MM.1S (cell line): ENCODE measurements around the gene PDE4A.

Experiments used
- CTCF ChIP-seq: fragments of 300-600 bp; sonication (generic); IDR thresholded peaks from 2 replicates; pipeline ENCODE4 v1.5.1; 2016; ENCODE audit warnings: antibody characterized with exemption, low read length, mixed read lengths
- EZH2 ChIP-seq: fragments of 300-600 bp; sonication (generic); optimal IDR thresholded peaks from 2 replicates; pipeline ENCODE3; 2017; ENCODE audit warnings: low read depth, mild to moderate bottlenecking, antibody characterized with exemption, low read length, mixed read lengths
- EZH2phosphoT487 ChIP-seq: fragments of 300-600 bp; sonication (generic); IDR thresholded peaks from 2 replicates; pipeline ENCODE4 v1.6.1; 2018; ENCODE audit warnings: antibody characterized with exemption, low read length

DNA sequence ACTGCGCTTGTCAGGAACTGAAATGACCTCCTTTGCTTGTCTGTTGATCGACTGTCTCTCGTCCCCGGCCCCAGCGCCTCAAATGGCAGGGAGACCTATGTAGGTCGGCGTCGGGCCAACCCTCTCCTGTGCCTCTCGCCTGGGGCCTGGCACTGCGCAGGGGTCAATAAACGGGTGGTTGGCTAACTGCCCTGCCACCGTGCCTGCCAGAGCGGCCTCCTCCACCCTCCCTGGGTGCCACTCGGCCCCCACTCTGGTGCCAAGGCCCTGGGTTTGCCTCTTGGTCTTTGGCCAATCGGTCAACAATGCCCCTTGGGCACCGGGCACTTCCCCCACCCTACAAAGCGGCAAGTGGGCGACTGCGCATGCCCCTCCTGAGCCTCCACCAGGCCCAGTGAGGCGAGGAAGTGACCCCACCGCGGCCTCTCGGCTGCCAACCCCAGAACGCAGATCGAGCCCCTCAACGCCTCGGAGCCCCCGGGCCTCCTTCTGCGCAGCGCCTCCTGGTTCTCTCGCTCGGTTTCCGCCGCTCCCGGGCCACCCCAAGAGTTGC lies 81.7 kb downstream of the PDE4A start:
- TF ChIP-seq EZH2 (no peak), CTCF (no peak), EZH2phosphoT487 (no peak)
